Measurements from ENCODE around the gene SFMBT2.

- TF ChIP-seq CTCF (IDR thresholded peaks at IDR 0.05 in 2 of 3, conservative IDR thresholded peaks at IDR 0.05 in 1 of 3; ENCODE audit: borderline replicate concordance in 1 of 3, insufficient read depth in 1 of 3, low read depth in 2 of 3, low read length in 2 of 3) (no peak), POLR2A (IDR thresholded peaks at IDR 0.05; ENCODE audit: borderline replicate concordance, extremely low read depth, insufficient read depth, insufficient read length) (no peak), EZH2 (IDR thresholded peaks at IDR 0.05) (no peak), ZBTB33 (IDR thresholded peaks at IDR 0.05; ENCODE audit: extremely low read depth, insufficient replicate concordance, low read length) (no peak), POLR2AphosphoS5 (IDR thresholded peaks at IDR 0.05; ENCODE audit: low read depth, low read length) (no peak), CEBPB (IDR thresholded peaks at IDR 0.05; ENCODE audit: low read depth) (no peak), MAX (IDR thresholded peaks at IDR 0.05) (no peak), SRF (IDR thresholded peaks at IDR 0.05; ENCODE audit: low read depth) (no peak), EZH2phosphoT487 (IDR thresholded peaks at IDR 0.05; ENCODE audit: borderline replicate concordance) (no peak)
Observed at GRCh38 chr10:7277867-7278266, 133.0 kb downstream of the SFMBT2 start.

Measured in HCT116 (cell line).